Fibroblast of lung (primary cell): ENCODE data around the gene WDR64.

Experiments
- CTCF ChIP-seq, 2 donors: IDR thresholded peaks in 1 of 2; conservative IDR thresholded peaks in 1 of 2; 1 replicate in 1 of 2; 2 replicates in 1 of 2; pipeline ENCODE4 v1.5.1; 2011 to 2012; ENCODE audit warnings: low read length in 2 of 2, control low read depth in 1 of 2, inconsistent platforms in 1 of 2, low read depth in 1 of 2, mild to moderate bottlenecking in 1 of 2
- EZH2 ChIP-seq: IDR thresholded peaks from 2 replicates; pipeline ENCODE4 v1.5.1; 2012; ENCODE audit warnings: low read length, control low read depth, mild to moderate bottlenecking; ENCODE audit errors: missing control alignments

GRCh38 chr1:241816008-241816407 lies 163.9 kb downstream of the WDR64 start:
- TF ChIP-seq CTCF (conservative IDR thresholded peaks at IDR 0.05 in 1 of 2, IDR thresholded peaks at IDR 0.05 in 1 of 2; ENCODE audit: low read depth in 1 of 2, low read length in 2 of 2) (no peak), EZH2 (no peak)
